ENCODE results near the gene TM7SF2.
"Not testable (repeated sequence)": the region's sequence is repeated elsewhere in the genome, so short reads cannot be mapped to it uniquely, and the experiment has no call there.

TM7SF2 gene

GRCh38 chr11:65116370-65117205 lies 4.9 kb downstream of the TM7SF2 start:
- peak; percentile 75 for DNase-seq

GRCh38 chr11:65117206-65118096 lies 5.8 kb downstream of the TM7SF2 start, which contains the start of gene ZNHIT2:
Gene ZNHIT2 (minus strand): TSS chr11:65117701. CDS start chr11:65117653, 48 bp downstream.
- DNase-seq: peak; percentile 100

GRCh38 chr11:65118097-65118837 lies 6.6 kb downstream of the TM7SF2 start:
- no peak for DNase-seq

GRCh38 chr11:65118891-65119669 lies 7.4 kb downstream of the TM7SF2 start:
- DNase-seq: not testable (repeated sequence)

DNA sequence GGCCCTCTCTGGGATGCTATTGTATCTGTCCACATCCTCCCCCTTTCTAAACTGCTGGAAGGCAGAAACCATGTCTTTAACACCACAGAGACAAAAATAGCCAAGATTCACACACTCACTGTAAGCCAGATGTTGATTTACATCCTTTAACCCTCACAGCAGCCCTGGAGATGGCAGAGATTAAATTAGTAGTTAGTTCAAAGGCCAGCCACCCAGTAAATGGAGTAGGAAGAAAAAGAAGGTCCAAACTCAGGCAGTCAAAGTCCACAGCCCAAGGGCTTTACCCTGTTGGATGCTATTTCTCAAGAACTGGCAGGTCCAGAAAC lies 8.0 kb downstream of the TM7SF2 start:
- no peak for DNase-seq

DNA sequence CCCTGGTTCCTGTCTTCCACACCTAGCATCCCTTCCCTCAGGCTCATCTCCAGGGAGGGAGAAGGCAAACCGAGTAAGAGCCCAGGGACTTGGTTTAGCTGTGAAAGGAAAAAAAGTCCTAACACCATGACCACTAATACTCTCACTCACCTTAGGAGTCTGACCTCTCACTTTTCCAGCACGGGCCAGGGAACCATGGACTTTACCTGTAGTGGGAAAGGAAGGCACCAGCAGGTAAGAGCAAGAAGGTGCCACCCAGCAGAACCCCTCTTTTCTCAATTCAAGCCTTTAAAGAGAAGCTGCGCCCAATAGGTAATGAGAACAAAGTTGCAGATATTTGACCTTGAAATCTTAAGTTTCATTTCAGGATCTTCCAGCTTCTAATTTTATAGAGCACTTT lies 9.2 kb downstream of the TM7SF2 start:
- no peak for DNase-seq

- DNase-seq: peak; percentile 25
Observed at GRCh38 chr11:65121447-65121864, 9.8 kb downstream of the TM7SF2 start.

GRCh38 chr11:65121865-65122696 lies 10.4 kb downstream of the TM7SF2 start, which contains the start of the genes FAU and MRPL49:
Gene FAU (minus strand): TSS chr11:65122134. CDS start chr11:65121813, 321 bp downstream.
Gene MRPL49 (plus strand): TSS chr11:65122321. CDS start chr11:65122347, 26 bp downstream.
- peak; percentile 99 for DNase-seq

DNA sequence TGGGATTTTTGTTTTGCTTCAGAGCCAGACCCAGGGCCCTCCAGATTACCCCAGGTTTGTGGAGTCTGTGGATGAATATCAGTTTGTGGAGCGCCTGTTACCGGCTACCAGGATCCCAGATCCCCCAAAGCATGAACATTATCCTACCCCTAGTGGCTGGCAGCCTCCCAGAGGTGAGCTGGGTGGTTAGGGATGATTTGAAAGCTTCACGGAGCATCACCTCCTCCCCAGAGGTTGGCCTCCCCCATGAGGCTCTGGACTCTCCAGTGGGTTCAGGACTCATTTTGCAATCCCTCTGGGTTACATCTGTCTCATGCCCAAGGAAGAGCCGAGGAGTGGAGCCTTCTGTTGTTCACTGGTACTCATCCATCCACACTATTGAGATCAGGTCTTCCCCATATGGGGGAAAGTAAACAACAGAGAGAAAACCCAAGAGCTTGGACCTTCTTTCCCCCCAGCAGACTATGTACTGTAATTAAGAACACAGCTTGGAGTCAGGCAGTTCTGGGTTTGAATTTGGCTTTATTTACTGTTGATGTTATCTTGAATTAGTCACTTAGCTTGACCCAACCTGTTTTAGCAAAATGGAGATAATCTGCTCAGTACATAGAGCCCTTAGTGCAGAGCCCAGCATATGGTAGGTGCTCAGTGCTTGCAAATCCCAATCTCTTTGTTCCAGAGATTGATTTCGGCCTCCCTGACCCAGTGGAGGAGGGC lies 13.0 kb downstream of the TM7SF2 start:
- no peak for DNase-seq

DNA sequence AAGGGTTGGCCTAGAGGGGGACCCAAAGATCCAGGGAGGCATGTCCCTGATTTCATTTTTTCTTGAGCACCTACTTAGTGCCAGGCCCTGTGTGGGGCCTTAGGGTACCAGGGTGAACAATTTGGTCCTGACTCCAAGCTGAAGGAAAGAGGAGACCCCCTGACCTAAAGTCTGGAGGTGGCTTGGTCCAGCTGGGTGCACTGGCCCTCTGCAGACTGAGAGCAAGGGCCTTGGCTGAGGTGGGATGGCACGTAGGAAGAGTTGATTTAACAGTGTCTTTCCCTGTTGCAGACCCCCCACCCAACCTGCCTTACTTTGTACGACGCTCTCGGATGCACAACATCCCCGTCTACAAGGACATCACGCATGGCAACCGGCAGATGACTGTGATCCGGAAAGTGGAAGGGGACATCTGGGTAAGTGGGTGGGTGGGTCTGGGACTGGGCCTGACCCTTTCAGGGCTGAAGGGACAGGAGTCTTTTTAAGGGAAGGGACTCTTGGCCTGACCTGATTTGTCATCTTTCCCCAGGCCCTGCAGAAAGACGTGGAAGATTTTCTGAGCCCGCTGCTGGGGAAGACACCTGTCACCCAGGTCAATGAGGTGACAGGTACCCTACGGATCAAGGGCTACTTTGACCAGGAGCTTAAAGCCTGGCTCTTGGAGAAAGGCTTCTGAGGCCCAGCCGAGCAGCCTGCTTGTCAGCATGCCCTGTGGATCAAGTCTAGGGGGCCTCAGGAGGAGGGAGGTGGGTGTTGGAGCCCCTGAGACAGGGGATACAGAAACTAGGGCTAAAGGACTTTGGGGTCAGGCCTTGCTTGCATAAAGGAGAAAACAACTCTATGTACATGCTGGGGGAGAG lies 13.8 kb downstream of the TM7SF2 start:
- DNase-seq: no peak

- no peak for DNase-seq
Observed at GRCh38 chr11:65126624-65127274, 15.1 kb downstream of the TM7SF2 start.

GRCh38 chr11:65127473-65128181 lies 16.0 kb downstream of the TM7SF2 start:
- DNase-seq: no peak

DNA sequence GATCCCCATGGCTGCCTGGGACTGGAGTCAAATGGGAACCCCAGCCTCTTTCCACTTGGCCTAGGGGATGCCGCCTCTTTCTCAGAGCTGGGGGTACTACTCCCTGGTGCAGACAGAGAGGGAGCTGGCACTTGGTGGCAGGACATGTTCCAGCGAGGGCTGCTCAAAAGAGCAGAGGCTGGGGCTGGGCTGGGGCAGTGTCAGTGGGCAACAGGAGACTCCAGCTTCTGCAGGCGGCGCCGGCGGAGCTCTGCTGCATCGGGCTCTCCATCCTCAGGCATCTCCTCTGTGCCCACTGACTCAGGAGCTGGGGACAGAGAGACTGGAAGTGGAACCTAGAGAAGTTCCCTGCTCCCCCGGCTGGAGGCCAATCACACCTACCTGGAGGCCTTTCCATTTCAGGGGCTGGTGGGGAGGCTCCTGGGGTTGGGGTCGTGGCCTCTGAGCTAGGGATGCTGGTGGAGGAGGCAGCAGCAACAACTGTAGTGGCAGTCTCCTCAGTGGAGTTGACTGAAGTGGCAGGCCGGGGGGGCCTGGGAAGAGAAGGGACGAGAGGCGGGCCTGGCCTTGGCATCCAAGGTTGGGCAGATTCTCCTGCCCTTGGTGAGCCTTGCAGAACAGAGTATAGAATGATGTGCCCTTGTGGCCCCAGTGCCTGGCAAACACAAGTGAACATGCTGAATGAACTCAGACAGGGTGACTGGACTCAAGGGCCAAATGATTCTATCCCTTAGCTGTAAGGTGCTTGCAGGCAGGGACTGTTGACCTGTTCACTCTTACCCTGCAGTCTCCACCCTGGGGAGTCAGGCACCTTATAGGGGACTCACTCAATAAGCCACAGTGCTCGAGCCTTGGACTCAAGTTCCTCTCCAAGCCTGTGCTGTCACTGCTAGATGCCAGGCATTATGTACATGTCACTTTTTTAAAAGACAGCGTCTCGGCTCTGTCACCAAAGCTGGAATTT lies 16.8 kb downstream of the TM7SF2 start:
- DNase-seq: no peak

- DNase-seq: no peak
Observed at GRCh38 chr11:65129649-65130441, 18.2 kb downstream of the TM7SF2 start.

GRCh38 chr11:65130631-65131416 lies 19.2 kb downstream of the TM7SF2 start:
- no peak for DNase-seq
